Measurements from ENCODE around the gene BDP1.

- TF ChIP-seq SMC3 (IDR thresholded peaks at IDR 0.05; ENCODE audit: low read depth, low read length), result no peak
- TF ChIP-seq, protein P1, sequence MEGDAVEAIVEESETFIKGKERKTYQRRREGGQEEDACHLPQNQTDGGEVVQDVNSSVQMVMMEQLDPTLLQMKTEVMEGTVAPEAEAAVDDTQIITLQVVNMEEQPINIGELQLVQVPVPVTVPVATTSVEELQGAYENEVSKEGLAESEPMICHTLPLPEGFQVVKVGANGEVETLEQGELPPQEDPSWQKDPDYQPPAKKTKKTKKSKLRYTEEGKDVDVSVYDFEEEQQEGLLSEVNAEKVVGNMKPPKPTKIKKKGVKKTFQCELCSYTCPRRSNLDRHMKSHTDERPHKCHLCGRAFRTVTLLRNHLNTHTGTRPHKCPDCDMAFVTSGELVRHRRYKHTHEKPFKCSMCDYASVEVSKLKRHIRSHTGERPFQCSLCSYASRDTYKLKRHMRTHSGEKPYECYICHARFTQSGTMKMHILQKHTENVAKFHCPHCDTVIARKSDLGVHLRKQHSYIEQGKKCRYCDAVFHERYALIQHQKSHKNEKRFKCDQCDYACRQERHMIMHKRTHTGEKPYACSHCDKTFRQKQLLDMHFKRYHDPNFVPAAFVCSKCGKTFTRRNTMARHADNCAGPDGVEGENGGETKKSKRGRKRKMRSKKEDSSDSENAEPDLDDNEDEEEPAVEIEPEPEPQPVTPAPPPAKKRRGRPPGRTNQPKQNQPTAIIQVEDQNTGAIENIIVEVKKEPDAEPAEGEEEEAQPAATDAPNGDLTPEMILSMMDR (conservative IDR thresholded peaks at IDR 0.05; ENCODE audit: low read depth, low read length), result no peak
- no peak for TF ChIP-seq CEBPB (IDR thresholded peaks at IDR 0.05; ENCODE audit: low read depth, low read length)
- TF ChIP-seq MAFK (IDR thresholded peaks at IDR 0.05; ENCODE audit: low read depth, low read length), result no peak
- TF ChIP-seq NFE2L2 (IDR thresholded peaks at IDR 0.05; ENCODE audit: low read depth, low read length), result no peak
- no peak for TF ChIP-seq USF2 (IDR thresholded peaks at IDR 0.05; ENCODE audit: low read depth, low read length)
- no peak for TF ChIP-seq RAD21 (IDR thresholded peaks at IDR 0.05; ENCODE audit: low read length)
- no peak for TF ChIP-seq MAZ (IDR thresholded peaks at IDR 0.05; ENCODE audit: borderline replicate concordance, low read depth, low read length)
- no peak for TF ChIP-seq POLR2A (IDR thresholded peaks at IDR 0.05; ENCODE audit: low read depth, low read length)
- no peak for TF ChIP-seq FOS (IDR thresholded peaks at IDR 0.05; ENCODE audit: low read depth, low read length)
- no peak for TF ChIP-seq MXI1 (IDR thresholded peaks at IDR 0.05; ENCODE audit: borderline replicate concordance, low read depth, low read length)
- no peak for TF ChIP-seq CHD1 (IDR thresholded peaks at IDR 0.05; ENCODE audit: low read depth, low read length)
- TF ChIP-seq RFX5 (IDR thresholded peaks at IDR 0.05; ENCODE audit: low read depth, low read length), result no peak
Measured at GRCh38 chr5:71529682-71530081, 74.2 kb downstream of the BDP1 start.

Data from IMR-90 (cell line).